Brain microvascular endothelial cell (primary cell): Measurements from ENCODE around the gene MEGF10.
A peak's percentile ranks its signal among the peaks of the same experiment; 100 is the strongest.
"Not testable (repeated sequence)": the region's sequence is repeated elsewhere in the genome, so short reads cannot be mapped to it uniquely, and the experiment has no call there.

ENCODE experiments used
- DNase-seq: peaks from one replicate; pipeline ENCODE4 v3.0.0-alpha.2; 2020
- H3K27ac ChIP-seq: fragments of 250-450 bp; sonication (Bioruptor Pico); 2 replicates; pipeline ENCODE4 v1.5.1; 2020; ENCODE audit warnings: mild to moderate bottlenecking, moderate library complexity
- H3K27me3 ChIP-seq: fragments of 250-450 bp; sonication (Bioruptor Pico); replicated peaks from 2 replicates; pipeline ENCODE4 v1.5.1; 2020; ENCODE audit warnings: mild to moderate bottlenecking
- H3K36me3 ChIP-seq: fragments of 250-450 bp; sonication (Bioruptor Pico); replicated peaks from 2 replicates; pipeline ENCODE4 v1.5.1; 2020; ENCODE audit warnings: mild to moderate bottlenecking
- H3K4me3 ChIP-seq: 2 replicates; pipeline ENCODE4 v1.5.1; 2011; ENCODE audit warnings: low read depth, mild to moderate bottlenecking, control low read depth, low read length, moderate library complexity
- in situ Hi-C: cut with HindIII; loops from 2 replicates; pipeline ENCODE4 v1.10.0; 2017; ENCODE audit warnings: low sequenced_read_pairs, low pct_ligation_motif_present
- TF ChIP-seq, protein P1 (sequence below): IDR thresholded peaks from 2 replicates; pipeline ENCODE4 v1.5.1; 2011; ENCODE audit warnings: low read depth, mild to moderate bottlenecking, moderate library complexity, low read length, control low read depth, inconsistent platforms; ENCODE audit errors: missing control alignments

The MEGF10 gene

DNA sequence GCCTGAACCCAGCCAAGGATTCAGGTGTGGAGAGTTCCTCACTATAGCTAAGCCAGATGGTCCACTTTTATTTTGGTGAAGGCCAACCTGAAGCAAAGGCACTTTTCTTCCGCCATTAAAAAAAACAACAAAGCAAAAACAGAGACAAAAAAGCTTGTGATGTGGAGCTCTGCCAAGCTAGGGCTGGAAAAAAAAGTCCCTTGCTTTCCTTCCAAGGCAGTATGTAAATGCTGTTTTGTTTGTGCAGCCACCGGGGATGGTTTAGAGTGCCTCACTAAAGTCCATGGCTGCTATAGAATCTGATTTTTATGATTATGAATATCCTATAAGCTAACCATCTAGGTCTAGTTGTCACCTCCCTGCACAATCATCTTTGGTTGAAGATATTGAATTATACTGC lies 14.9 kb downstream of the MEGF10 start:
- H3K27me3 ChIP-seq = no peaks in the 10 kb centered on the region
- no peak overlapping the region for H3K27ac ChIP-seq
- TF ChIP-seq, protein P1, sequence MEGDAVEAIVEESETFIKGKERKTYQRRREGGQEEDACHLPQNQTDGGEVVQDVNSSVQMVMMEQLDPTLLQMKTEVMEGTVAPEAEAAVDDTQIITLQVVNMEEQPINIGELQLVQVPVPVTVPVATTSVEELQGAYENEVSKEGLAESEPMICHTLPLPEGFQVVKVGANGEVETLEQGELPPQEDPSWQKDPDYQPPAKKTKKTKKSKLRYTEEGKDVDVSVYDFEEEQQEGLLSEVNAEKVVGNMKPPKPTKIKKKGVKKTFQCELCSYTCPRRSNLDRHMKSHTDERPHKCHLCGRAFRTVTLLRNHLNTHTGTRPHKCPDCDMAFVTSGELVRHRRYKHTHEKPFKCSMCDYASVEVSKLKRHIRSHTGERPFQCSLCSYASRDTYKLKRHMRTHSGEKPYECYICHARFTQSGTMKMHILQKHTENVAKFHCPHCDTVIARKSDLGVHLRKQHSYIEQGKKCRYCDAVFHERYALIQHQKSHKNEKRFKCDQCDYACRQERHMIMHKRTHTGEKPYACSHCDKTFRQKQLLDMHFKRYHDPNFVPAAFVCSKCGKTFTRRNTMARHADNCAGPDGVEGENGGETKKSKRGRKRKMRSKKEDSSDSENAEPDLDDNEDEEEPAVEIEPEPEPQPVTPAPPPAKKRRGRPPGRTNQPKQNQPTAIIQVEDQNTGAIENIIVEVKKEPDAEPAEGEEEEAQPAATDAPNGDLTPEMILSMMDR = no peak
- in situ Hi-C loops = no loop called here
- H3K4me3 ChIP-seq = no peak overlapping the region
- H3K36me3 ChIP-seq = no peaks in the 10 kb centered on the region
- no peak for DNase-seq

DNA sequence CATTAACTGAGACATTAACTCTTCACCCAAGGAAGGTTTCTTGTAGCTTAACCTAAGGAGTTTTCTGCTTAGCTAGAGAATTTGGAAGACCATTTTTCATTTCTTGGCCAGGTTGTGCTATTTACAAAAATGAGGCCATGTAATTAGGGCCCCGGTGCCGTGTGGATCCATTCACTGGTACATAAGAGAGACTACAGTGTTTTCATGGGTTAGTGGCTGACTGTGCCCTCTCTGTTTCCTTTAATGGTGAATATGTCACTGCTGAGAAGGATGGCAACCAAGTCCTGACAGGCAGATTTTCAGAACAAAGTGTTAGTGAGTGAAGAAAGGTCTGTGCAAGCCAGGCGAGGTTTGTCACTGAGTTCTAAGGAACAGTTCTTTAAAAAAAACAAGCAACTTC lies 15.4 kb downstream of the MEGF10 start:
- Histone ChIP-seq H3K27me3 (no peaks in the 10 kb centered on the region), H3K27ac (no peak overlapping the region), H3K36me3 (no peaks in the 10 kb centered on the region), H3K4me3 (no peak overlapping the region)
- in situ Hi-C loops = no loop called here
- TF ChIP-seq, protein P1 = no peak
- DNase-seq = no peak

DNA sequence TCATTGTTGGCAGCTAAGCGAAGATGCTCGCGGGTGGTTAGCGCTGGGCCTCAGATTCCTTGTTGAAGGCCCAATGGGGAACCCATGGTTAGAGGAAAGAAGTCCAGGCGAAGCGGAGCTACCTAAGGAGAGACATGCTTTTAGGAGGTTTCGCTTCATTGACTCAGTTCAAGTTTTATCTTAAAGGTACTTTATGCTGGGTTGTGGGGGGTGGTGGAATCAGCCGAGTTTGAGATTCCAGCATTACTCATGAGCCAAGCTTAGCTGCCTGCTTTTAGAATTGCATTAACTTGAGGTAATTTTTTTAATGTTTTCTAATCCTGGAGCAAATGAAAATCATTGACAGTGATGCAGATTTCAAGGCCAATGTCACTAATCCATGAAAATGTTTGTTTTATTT lies 16.1 kb downstream of the MEGF10 start:
- TF ChIP-seq, protein P1 = no peak
- in situ Hi-C loops = no loop called here
- peak; percentile 63 for DNase-seq
- Histone ChIP-seq H3K27me3 (no peaks in the 10 kb centered on the region), H3K27ac (no peak overlapping the region), H3K36me3 (no peaks in the 10 kb centered on the region), H3K4me3 (no peak overlapping the region)

- DNase-seq = no peak
- Histone ChIP-seq H3K27me3 (no peaks in the 10 kb centered on the region), H3K36me3 (no peaks in the 10 kb centered on the region), H3K27ac (no peak overlapping the region), H3K4me3 (no peak overlapping the region)
- in situ Hi-C loops = no loop called here
- TF ChIP-seq, protein P1 = no peak
Measured at GRCh38 chr5:127307868-127308267, 17.3 kb downstream of the MEGF10 start.

- in situ Hi-C loops, H3K36me3 ChIP-seq, H3K27ac ChIP-seq: not testable (repeated sequence)
Measured at GRCh38 chr5:127308325-127308724, 17.7 kb downstream of the MEGF10 start.

GRCh38 chr5:127308945-127309344 lies 18.3 kb downstream of the MEGF10 start:
- Histone ChIP-seq H3K27ac (no peak overlapping the region), H3K4me3 (no peak overlapping the region), H3K36me3 (no peaks in the 10 kb centered on the region), H3K27me3 (no peaks in the 10 kb centered on the region)
- DNase-seq = no peak
- in situ Hi-C loops = no loop called here
- TF ChIP-seq, protein P1 = no peak

More at GRCh38 chr5:127308325-127308724, 17.7 kb downstream of the MEGF10 start:
- not testable (repeated sequence) for H3K4me3 ChIP-seq, DNase-seq, H3K27me3 ChIP-seq
